ENCODE measurements around the gene RPS6KL1.

RPS6KL1 gene

GRCh38 chr14:74951443-74952179 lies 28.6 kb upstream of the RPS6KL1 start:
- no peak for DNase-seq

- DNase-seq, result no peak
Measured at GRCh38 chr14:74950795-74951442, 27.9 kb upstream of the RPS6KL1 start.

GRCh38 chr14:74949859-74950573 lies 27.0 kb upstream of the RPS6KL1 start:
- DNase-seq, result no peak

- no peak for DNase-seq
Measured at GRCh38 chr14:74949191-74949601, 26.1 kb upstream of the RPS6KL1 start.

GRCh38 chr14:74948228-74949175 lies 25.4 kb upstream of the RPS6KL1 start:
- DNase-seq, result no peak

- no peak for DNase-seq
Measured at GRCh38 chr14:74947353-74948227, 24.5 kb upstream of the RPS6KL1 start.

GRCh38 chr14:74946659-74947281 lies 23.7 kb upstream of the RPS6KL1 start:
- DNase-seq, result no peak

- DNase-seq, result no peak
Measured at GRCh38 chr14:74945852-74946658, 23.0 kb upstream of the RPS6KL1 start.

- DNase-seq, result no peak
Measured at GRCh38 chr14:74945261-74945851, 22.3 kb upstream of the RPS6KL1 start.

GRCh38 chr14:74942608-74943007 lies 19.5 kb upstream of the RPS6KL1 start:
- DNase-seq, result no peak

GRCh38 chr14:74942181-74942580 lies 19.1 kb upstream of the RPS6KL1 start:
- DNase-seq, result no peak

GRCh38 chr14:74941676-74942097 lies 18.6 kb upstream of the RPS6KL1 start:
- no peak for DNase-seq

GRCh38 chr14:74940956-74941565 lies 18.0 kb upstream of the RPS6KL1 start:
- DNase-seq, result no peak

GRCh38 chr14:74938531-74939495 lies 15.8 kb upstream of the RPS6KL1 start:
- no peak for DNase-seq

GRCh38 chr14:74937171-74937570 lies 14.1 kb upstream of the RPS6KL1 start:
- DNase-seq, result no peak

GRCh38 chr14:74936731-74937130 lies 13.7 kb upstream of the RPS6KL1 start:
- DNase-seq, result no peak

GRCh38 chr14:74936151-74936550 lies 13.1 kb upstream of the RPS6KL1 start:
- no peak for DNase-seq

GRCh38 chr14:74935360-74935680 lies 12.3 kb upstream of the RPS6KL1 start:
- DNase-seq, result no peak
